HUDEP-2 (cell line): ENCODE measurements around the gene PRKAR2A.
"Not testable (repeated sequence)": the region's sequence is repeated elsewhere in the genome, so short reads cannot be mapped to it uniquely, and the experiment has no call there.

Experiments used
- DNase-seq, 76 experiments: peaks; one replicate each; lab custom pipeline; 2025; ENCODE audit not compliant: unreplicated experiment in 76 of 76; lab: John Stamatoyannopoulos, UW

PRKAR2A gene

GRCh38 chr3:48738144-48738536 lies 109.5 kb downstream of the PRKAR2A start:
- DNase-seq: no peak

- DNase-seq: not testable (repeated sequence)
These were observed 112.5 kb downstream of the PRKAR2A start for GRCh38 chr3:48735075-48735767.

- not testable (repeated sequence) for DNase-seq
These were observed 113.1 kb downstream of the PRKAR2A start for GRCh38 chr3:48734541-48734940.

GRCh38 chr3:48733752-48734518 lies 113.7 kb downstream of the PRKAR2A start:
- not testable (repeated sequence) for DNase-seq

- no peak for DNase-seq
These were observed 120.2 kb downstream of the PRKAR2A start for GRCh38 chr3:48727511-48727910.

GRCh38 chr3:48725185-48725855 lies 122.4 kb downstream of the PRKAR2A start:
- DNase-seq: not testable (repeated sequence)

GRCh38 chr3:48723725-48724124 lies 123.9 kb downstream of the PRKAR2A start:
- DNase-seq: no peak

GRCh38 chr3:48723293-48723692 lies 124.4 kb downstream of the PRKAR2A start:
- not testable (repeated sequence) for DNase-seq

- DNase-seq: peak; percentile 28 to 99 (median 97)
These were observed 130.5 kb downstream of the PRKAR2A start, which contains the start of gene IP6K2 for GRCh38 chr3:48716982-48717746. Gene IP6K2 (minus strand): TSS chr3:48717221. CDS start chr3:48695291, 21,930 bp downstream.

- peak in 8 of 76 experiments; percentile 5 to 29 (median 14) for DNase-seq
These were observed 131.1 kb downstream of the PRKAR2A start for GRCh38 chr3:48716508-48716981.

- DNase-seq: no peak
These were observed 132.4 kb downstream of the PRKAR2A start for GRCh38 chr3:48715174-48715800.

- no peak for DNase-seq
These were observed 135.9 kb downstream of the PRKAR2A start for GRCh38 chr3:48711727-48712126.

- DNase-seq: no peak
These were observed 138.6 kb downstream of the PRKAR2A start for GRCh38 chr3:48709051-48709461.

- DNase-seq: no peak
These were observed 139.2 kb downstream of the PRKAR2A start for GRCh38 chr3:48708481-48708889.

- DNase-seq: no peak
These were observed 140.5 kb downstream of the PRKAR2A start for GRCh38 chr3:48707157-48707556.

- DNase-seq: peak in 3 of 76 experiments; percentile 16 to 26 (median 18)
These were observed 145.3 kb downstream of the PRKAR2A start for GRCh38 chr3:48702320-48702920.

GRCh38 chr3:48700731-48701405 lies 146.8 kb downstream of the PRKAR2A start:
- no peak for DNase-seq

- DNase-seq: no peak
These were observed 148.8 kb downstream of the PRKAR2A start for GRCh38 chr3:48698891-48699290.

GRCh38 chr3:48697952-48698351 lies 149.7 kb downstream of the PRKAR2A start:
- DNase-seq: no peak
